ENCODE data around the gene ZNF202. TPM values are rescaled to one million over a fixed set of nuclear protein-coding genes. Genes with fewer than 3 reads are reported as not detected.

ZNF202 gene
- total and polyA plus RNA-seq, 2 donors (not counting 1 experiment from before 2014, with no cell fraction given), result 4.5 to 9.7 TPM

DNA sequence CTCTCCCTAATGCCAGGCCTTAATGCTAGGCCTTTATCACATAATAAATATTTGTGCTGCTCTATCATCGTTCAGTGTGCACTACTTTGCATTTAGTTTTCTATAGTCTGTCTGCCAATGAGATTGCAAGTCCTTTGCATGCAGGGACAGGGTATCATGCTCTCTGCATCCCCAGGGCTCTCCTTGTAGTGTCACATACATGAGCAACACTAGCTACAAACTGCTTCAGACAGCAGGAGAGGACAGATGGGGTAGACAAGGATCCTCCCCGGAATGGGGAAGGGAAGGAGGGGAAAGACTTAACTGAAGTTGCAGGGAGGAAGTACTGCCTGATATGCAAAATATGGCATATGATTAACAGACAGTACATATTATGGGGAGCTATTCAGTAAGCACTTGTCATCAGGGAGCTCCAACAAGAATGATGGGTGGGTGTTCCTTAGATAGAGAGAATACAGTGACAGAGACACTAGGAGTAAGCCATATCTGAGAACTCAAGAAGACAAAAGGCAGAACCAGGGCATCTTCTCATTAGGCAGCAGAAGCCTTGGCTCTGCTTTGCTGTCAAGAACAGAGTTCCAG, 42.8 kb downstream of the ZNF202 start:
- H3K4me2 ChIP-seq (ENCODE audit: extremely low read depth, insufficient read depth, low read length), result no peak overlapping the region
- no peak for DNase-seq (ENCODE audit: low read depth in 2 of 2)
- no peak overlapping the region for H3K9ac ChIP-seq (ENCODE audit: insufficient read depth, low read length)
- H3K9me3 ChIP-seq (ENCODE audit: control insufficient read depth, insufficient read depth, low read depth, low read length), result no peaks in the 10 kb centered on the region
- no peak overlapping the region for H3K4me3 ChIP-seq (replicated peaks in 1 of 4; ENCODE audit: control extremely low read depth in 1 of 4, insufficient read depth in 1 of 4, low read depth in 3 of 4, low read length in 4 of 4)
- no peaks in the 10 kb centered on the region for H3K4me1 ChIP-seq (ENCODE audit: control insufficient read depth, extremely low read depth, insufficient read depth, low read length)
- H3K27ac ChIP-seq (ENCODE audit: insufficient read depth, low read length), result no peak overlapping the region
- TF ChIP-seq EZH2 (IDR thresholded peaks at IDR 0.05; ENCODE audit: low read length, missing control alignments), result no peak
- TF ChIP-seq, protein P1, sequence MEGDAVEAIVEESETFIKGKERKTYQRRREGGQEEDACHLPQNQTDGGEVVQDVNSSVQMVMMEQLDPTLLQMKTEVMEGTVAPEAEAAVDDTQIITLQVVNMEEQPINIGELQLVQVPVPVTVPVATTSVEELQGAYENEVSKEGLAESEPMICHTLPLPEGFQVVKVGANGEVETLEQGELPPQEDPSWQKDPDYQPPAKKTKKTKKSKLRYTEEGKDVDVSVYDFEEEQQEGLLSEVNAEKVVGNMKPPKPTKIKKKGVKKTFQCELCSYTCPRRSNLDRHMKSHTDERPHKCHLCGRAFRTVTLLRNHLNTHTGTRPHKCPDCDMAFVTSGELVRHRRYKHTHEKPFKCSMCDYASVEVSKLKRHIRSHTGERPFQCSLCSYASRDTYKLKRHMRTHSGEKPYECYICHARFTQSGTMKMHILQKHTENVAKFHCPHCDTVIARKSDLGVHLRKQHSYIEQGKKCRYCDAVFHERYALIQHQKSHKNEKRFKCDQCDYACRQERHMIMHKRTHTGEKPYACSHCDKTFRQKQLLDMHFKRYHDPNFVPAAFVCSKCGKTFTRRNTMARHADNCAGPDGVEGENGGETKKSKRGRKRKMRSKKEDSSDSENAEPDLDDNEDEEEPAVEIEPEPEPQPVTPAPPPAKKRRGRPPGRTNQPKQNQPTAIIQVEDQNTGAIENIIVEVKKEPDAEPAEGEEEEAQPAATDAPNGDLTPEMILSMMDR (conservative IDR thresholded peaks at IDR 0.05 in 1 of 2, IDR thresholded peaks at IDR 0.05 in 1 of 2; ENCODE audit: low read depth in 1 of 2, low read length in 2 of 2), result no peak
- no peaks in the 10 kb centered on the region for H3K36me3 ChIP-seq (ENCODE audit: control insufficient read depth, insufficient read depth, low read length)
- no peaks in the 10 kb centered on the region for H3K79me2 ChIP-seq (ENCODE audit: control insufficient read depth, insufficient read depth, low read length)
- no peak overlapping the region for H2AFZ ChIP-seq (ENCODE audit: low read length)
- H3K27me3 ChIP-seq (ENCODE audit: control insufficient read depth, insufficient read depth, low read length), result peaks cover 4% of the 10 kb centered on the region
- no peaks in the 10 kb centered on the region for H4K20me1 ChIP-seq (ENCODE audit: control insufficient read depth, extremely low read depth, insufficient read depth, low read length)

DNA sequence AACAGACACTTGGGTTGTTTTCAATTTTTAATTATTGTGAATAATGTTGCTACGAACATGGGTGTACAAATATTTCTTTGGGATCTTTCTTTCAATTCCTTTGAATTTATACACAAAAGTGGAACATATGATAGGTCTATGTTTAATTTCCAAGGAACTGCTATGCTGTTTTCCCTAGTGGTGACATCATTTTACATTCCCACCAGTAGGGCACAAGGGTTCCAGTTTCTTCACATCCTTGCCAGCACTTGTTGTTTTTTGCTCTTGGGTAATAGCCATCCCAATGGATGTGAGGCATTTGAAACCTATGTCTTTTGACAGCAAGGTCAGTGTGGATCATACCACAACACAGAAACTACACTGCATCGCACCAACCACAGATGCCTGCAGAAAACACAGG, 45.3 kb downstream of the ZNF202 start:
- Histone ChIP-seq H3K36me3 (ENCODE audit: control insufficient read depth, insufficient read depth, low read length) (no peaks in the 10 kb centered on the region), H4K20me1 (ENCODE audit: control insufficient read depth, extremely low read depth, insufficient read depth, low read length) (no peaks in the 10 kb centered on the region), H3K4me1 (ENCODE audit: control insufficient read depth, extremely low read depth, insufficient read depth, low read length) (no peaks in the 10 kb centered on the region), H3K9ac (ENCODE audit: insufficient read depth, low read length) (no peak overlapping the region), H3K9me3 (ENCODE audit: control insufficient read depth, insufficient read depth, low read depth, low read length) (no peaks in the 10 kb centered on the region), H3K27me3 (ENCODE audit: control insufficient read depth, insufficient read depth, low read length) (no peaks in the 10 kb centered on the region), H3K4me3 (replicated peaks in 1 of 4; ENCODE audit: control extremely low read depth in 1 of 4, insufficient read depth in 1 of 4, low read depth in 3 of 4, low read length in 4 of 4) (no peak overlapping the region), H3K4me2 (ENCODE audit: extremely low read depth, insufficient read depth, low read length) (no peak overlapping the region), H2AFZ (ENCODE audit: low read length) (no peak overlapping the region), H3K79me2 (ENCODE audit: control insufficient read depth, insufficient read depth, low read length) (no peaks in the 10 kb centered on the region), H3K27ac (ENCODE audit: insufficient read depth, low read length) (no peak overlapping the region)
- TF ChIP-seq, protein P1 (conservative IDR thresholded peaks at IDR 0.05 in 1 of 2, IDR thresholded peaks at IDR 0.05 in 1 of 2; ENCODE audit: low read depth in 1 of 2, low read length in 2 of 2), result no peak
- no peak for TF ChIP-seq EZH2 (IDR thresholded peaks at IDR 0.05; ENCODE audit: low read length, missing control alignments)
- DNase-seq (ENCODE audit: low read depth in 2 of 2), result peak in 1 of 2 donors; percentile 11

DNA sequence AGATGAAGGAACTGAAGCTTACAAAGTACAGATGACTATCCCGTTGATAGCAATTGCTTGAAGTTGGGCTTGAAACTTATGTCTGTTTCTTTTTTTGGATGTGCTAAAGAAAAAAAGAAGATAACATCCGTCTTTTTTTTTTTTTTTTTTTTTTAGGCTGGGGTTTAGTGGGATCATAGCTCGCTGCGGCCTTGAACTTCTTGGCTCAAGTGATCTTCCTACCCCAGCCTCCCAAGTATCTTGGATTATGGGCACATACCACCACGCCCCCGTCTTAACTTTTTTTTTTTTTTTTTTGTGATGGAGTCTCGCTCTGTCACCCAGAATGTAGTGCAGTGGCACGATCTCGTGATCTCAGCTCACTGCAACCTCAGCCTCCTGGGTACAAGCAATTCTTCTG, 46.2 kb downstream of the ZNF202 start:
- no peak for DNase-seq (ENCODE audit: low read depth in 2 of 2)
- TF ChIP-seq, protein P1 (conservative IDR thresholded peaks at IDR 0.05 in 1 of 2, IDR thresholded peaks at IDR 0.05 in 1 of 2; ENCODE audit: low read depth in 1 of 2, low read length in 2 of 2), result no peak
- TF ChIP-seq EZH2 (IDR thresholded peaks at IDR 0.05; ENCODE audit: low read length, missing control alignments), result no peak

More for the DNA sequence above, 46.2 kb downstream of the ZNF202 start:
- Histone ChIP-seq H3K9ac (ENCODE audit: insufficient read depth, low read length) (no peak overlapping the region), H3K4me3 (replicated peaks in 1 of 4; ENCODE audit: control extremely low read depth in 1 of 4, insufficient read depth in 1 of 4, low read depth in 3 of 4, low read length in 4 of 4) (no peak overlapping the region), H3K9me3 (ENCODE audit: control insufficient read depth, insufficient read depth, low read depth, low read length) (no peaks in the 10 kb centered on the region), H3K4me1 (ENCODE audit: control insufficient read depth, extremely low read depth, insufficient read depth, low read length) (no peaks in the 10 kb centered on the region), H3K36me3 (ENCODE audit: control insufficient read depth, insufficient read depth, low read length) (no peaks in the 10 kb centered on the region), H4K20me1 (ENCODE audit: control insufficient read depth, extremely low read depth, insufficient read depth, low read length) (no peaks in the 10 kb centered on the region), H3K4me2 (ENCODE audit: extremely low read depth, insufficient read depth, low read length) (no peak overlapping the region), H2AFZ (ENCODE audit: low read length) (no peak overlapping the region), H3K27ac (ENCODE audit: insufficient read depth, low read length) (no peak overlapping the region), H3K79me2 (ENCODE audit: control insufficient read depth, insufficient read depth, low read length) (no peaks in the 10 kb centered on the region), H3K27me3 (ENCODE audit: control insufficient read depth, insufficient read depth, low read length) (no peaks in the 10 kb centered on the region)
